Mesenchymal stem cell (in vitro differentiated cells and primary cell): ENCODE data around the gene GSK3B.

ENCODE experiments used
- DNase-seq: peaks from one replicate; pipeline ENCODE4 v3.0.0-alpha.2; 2013
- H2AFZ ChIP-seq: one replicate; pipeline ENCODE4 v1.6.1; 2013; ENCODE audit warnings: low read depth, mild to moderate bottlenecking, control low read depth, inconsistent platforms, low read length, moderate library complexity
- H2AK5ac ChIP-seq: 2 replicates; pipeline ENCODE4 v1.6.1; 2013; ENCODE audit warnings: low read length, moderate library complexity, mild to moderate bottlenecking, inconsistent platforms; ENCODE audit not compliant: severe bottlenecking
- H2BK120ac ChIP-seq: one replicate; pipeline ENCODE4 v1.6.1; 2013; ENCODE audit warnings: low read depth, mild to moderate bottlenecking, inconsistent platforms, low read length, moderate library complexity
- H2BK12ac ChIP-seq, 2 experiments: one replicate each; pipeline ENCODE4 v1.6.1; 2013; ENCODE audit warnings: inconsistent platforms in 2 of 2, low read length in 2 of 2, mild to moderate bottlenecking in 2 of 2, moderate library complexity in 2 of 2, control low read depth in 1 of 2
- H2BK15ac ChIP-seq: one replicate; pipeline ENCODE4 v1.6.1; 2013; ENCODE audit warnings: mild to moderate bottlenecking, low read depth, inconsistent platforms; ENCODE audit not compliant: poor library complexity, severe bottlenecking
- H2BK5ac ChIP-seq: 2 replicates; pipeline ENCODE4 v1.6.1; 2013; ENCODE audit warnings: low read depth, mild to moderate bottlenecking, low read length, control low read depth, inconsistent platforms; ENCODE audit not compliant: poor library complexity, severe bottlenecking
- H3K14ac ChIP-seq, 2 experiments: one replicate each; pipeline ENCODE4 v1.6.1; 2013; ENCODE audit warnings: inconsistent platforms in 2 of 2, low read length in 2 of 2, control low read depth in 1 of 2, mild to moderate bottlenecking in 1 of 2, moderate library complexity in 1 of 2
- H3K18ac ChIP-seq, 2 experiments: one replicate each; pipeline ENCODE4 v1.6.1; 2013; ENCODE audit warnings: inconsistent platforms in 2 of 2, low read length in 2 of 2, control low read depth in 1 of 2, low read depth in 1 of 2, mild to moderate bottlenecking in 1 of 2
- H3K23ac ChIP-seq, 2 experiments: one replicate each; pipeline ENCODE4 v1.6.1; 2013; ENCODE audit warnings: inconsistent platforms in 2 of 2, low read length in 2 of 2, mild to moderate bottlenecking in 2 of 2, moderate library complexity in 2 of 2, control low read depth in 1 of 2
- H3K27ac ChIP-seq: 2 replicates; pipeline ENCODE4 v1.5.1; 2013; ENCODE audit warnings: mild to moderate bottlenecking, moderate library complexity, low read length, control low read depth, inconsistent platforms; ENCODE audit not compliant: poor library complexity, severe bottlenecking
- H3K27me3 ChIP-seq, 2 experiments: 2 replicates each; pipeline versions ENCODE4 v1.6.1 to v1.7.0; 2013; ENCODE audit warnings: low read length in 2 of 2, mild to moderate bottlenecking in 2 of 2, moderate library complexity in 2 of 2, control low read depth in 1 of 2, inconsistent platforms in 1 of 2; ENCODE audit not compliant: control insufficient read depth in 1 of 2, insufficient read depth in 1 of 2
- H3K36me3 ChIP-seq, 2 experiments: 2 replicates each; pipeline versions ENCODE4 v1.6.1 to v1.7.0; 2013; ENCODE audit warnings: low read length in 2 of 2, control low read depth in 1 of 2, inconsistent platforms in 1 of 2, low read depth in 1 of 2, mild to moderate bottlenecking in 1 of 2; ENCODE audit not compliant: insufficient read depth in 2 of 2, control insufficient read depth in 1 of 2
- H3K4ac ChIP-seq, 2 experiments: one replicate each; pipeline ENCODE4 v1.6.1; 2013; ENCODE audit warnings: inconsistent platforms in 2 of 2, low read length in 2 of 2, mild to moderate bottlenecking in 2 of 2, moderate library complexity in 2 of 2, control low read depth in 1 of 2, low read depth in 1 of 2
- H3K4me1 ChIP-seq: 2 replicates; pipeline ENCODE4 v1.6.1; 2013; ENCODE audit warnings: low read depth, low read length, control low read depth; ENCODE audit not compliant: control insufficient read depth, insufficient read depth
- H3K4me2 ChIP-seq: 2 replicates; pipeline ENCODE4 v1.6.1; 2013; ENCODE audit warnings: low read length, mild to moderate bottlenecking, inconsistent platforms; ENCODE audit not compliant: poor library complexity, severe bottlenecking
- H3K4me3 ChIP-seq, 2 experiments: 2 replicates each; pipeline versions ENCODE4 v1.5.1 to v1.7.0; 2013; ENCODE audit warnings: low read length in 2 of 2, mild to moderate bottlenecking in 2 of 2, control low read depth in 1 of 2, low read depth in 1 of 2; ENCODE audit not compliant: insufficient read depth in 1 of 2
- H3K79me1 ChIP-seq: replicated peaks from 2 replicates; pipeline ENCODE4 v1.6.1; 2013; ENCODE audit warnings: mild to moderate bottlenecking, control low read depth, low read length, inconsistent platforms; ENCODE audit not compliant: poor library complexity, severe bottlenecking
- H3K9ac ChIP-seq: 2 replicates; pipeline ENCODE4 v1.7.0; 2013; ENCODE audit warnings: mild to moderate bottlenecking, low read length, moderate library complexity
- H3K9me3 ChIP-seq: 2 replicates; pipeline ENCODE4 v1.7.0; 2013; ENCODE audit warnings: mild to moderate bottlenecking, low read length; ENCODE audit not compliant: control insufficient read depth
- H4K8ac ChIP-seq: one replicate; pipeline ENCODE4 v1.6.1; 2013; ENCODE audit warnings: inconsistent platforms, mild to moderate bottlenecking, low read length, moderate library complexity
- H4K91ac ChIP-seq: one replicate; pipeline ENCODE4 v1.6.1; 2013; ENCODE audit warnings: mild to moderate bottlenecking, low read length, inconsistent platforms
- WGBS: methylation state at CpG from one replicate; pipeline ENCODE4 v1.1.7; 2013; ENCODE audit warnings: mixed read lengths; 5-methylcytosine and 5-hydroxymethylcytosine counted together

Gene GSK3B

GRCh38 chr3:119856695-119857094 lies 237.6 kb downstream of the GSK3B start:
- no peak overlapping the region for H4K8ac ChIP-seq
- DNase-seq: no peak
- H3K4me2 ChIP-seq: no peak overlapping the region
- no peak overlapping the region for H2AK5ac ChIP-seq
- H3K14ac ChIP-seq: no peak overlapping the region
- no peak overlapping the region for H3K4ac ChIP-seq
- no peak overlapping the region for H3K23ac ChIP-seq
- H3K4me3 ChIP-seq: no peak overlapping the region
- no peak overlapping the region for H2BK12ac ChIP-seq
- H4K91ac ChIP-seq: no peak overlapping the region
- no peak overlapping the region for H3K27ac ChIP-seq
- no peak overlapping the region for H2BK5ac ChIP-seq
- H2AFZ ChIP-seq: no peak overlapping the region
- no peaks in the 10 kb centered on the region for H3K27me3 ChIP-seq
- 88% methylated on average over 3 of the region's 3 CpGs for WGBS
- H2BK15ac ChIP-seq: no peak overlapping the region
- H3K18ac ChIP-seq: no peak overlapping the region
- peaks cover 9% of the 10 kb centered on the region for H3K79me1 ChIP-seq
- no peaks in the 10 kb centered on the region for H3K4me1 ChIP-seq
- H3K36me3 ChIP-seq: peaks cover 0 to 57% of the 10 kb centered on the region in 2 experiments
- H3K9me3 ChIP-seq: peaks cover 17% of the 10 kb centered on the region
- H3K9ac ChIP-seq: no peak overlapping the region
- no peak overlapping the region for H2BK120ac ChIP-seq

GRCh38 chr3:119849126-119849525 lies 245.1 kb downstream of the GSK3B start:
- Histone ChIP-seq H3K4ac (no peak overlapping the region), H2BK15ac (no peak overlapping the region), H4K8ac (no peak overlapping the region), H3K27me3 (no peaks in the 10 kb centered on the region), H2BK5ac (no peak overlapping the region), H3K36me3 (peaks cover 0 to 39% of the 10 kb centered on the region in 2 experiments), H3K9me3 (no peaks in the 10 kb centered on the region), H2BK12ac (no peak overlapping the region), H3K79me1 (peaks cover 3% of the 10 kb centered on the region), H3K27ac (no peak overlapping the region), H4K91ac (no peak overlapping the region), H3K4me1 (no peaks in the 10 kb centered on the region), H3K9ac (no peak overlapping the region), H3K18ac (no peak overlapping the region), H3K4me2 (no peak overlapping the region), H3K4me3 (no peak overlapping the region), H2AK5ac (no peak overlapping the region), H2AFZ (no peak overlapping the region), H3K14ac (no peak overlapping the region), H3K23ac (no peak overlapping the region), H2BK120ac (no peak overlapping the region)
- DNase-seq: no peak
- no CpG with 5 or more reads among the region's 2 CpGs for WGBS

GRCh38 chr3:119841808-119842471 lies 252.3 kb downstream of the GSK3B start:
- no peak overlapping the region for H2BK120ac ChIP-seq
- no peak overlapping the region for H3K4me2 ChIP-seq
- no peak overlapping the region for H3K9ac ChIP-seq
- H3K36me3 ChIP-seq: peaks cover 7 to 60% of the 10 kb centered on the region in 2 experiments
- WGBS: no CpG with 5 or more reads among the region's 2 CpGs
- DNase-seq: peak; percentile 30
- H4K91ac ChIP-seq: no peak overlapping the region
- H2AK5ac ChIP-seq: no peak overlapping the region
- H3K79me1 ChIP-seq: peaks cover 1% of the 10 kb centered on the region
- no peak overlapping the region for H3K23ac ChIP-seq
- H3K4me3 ChIP-seq: no peak overlapping the region
- no peak overlapping the region for H4K8ac ChIP-seq
- no peaks in the 10 kb centered on the region for H3K9me3 ChIP-seq
- H3K27ac ChIP-seq: no peak overlapping the region
- H2BK5ac ChIP-seq: no peak overlapping the region
- H3K18ac ChIP-seq: no peak overlapping the region
- no peak overlapping the region for H2AFZ ChIP-seq
- H3K4me1 ChIP-seq: no peaks in the 10 kb centered on the region
- H2BK15ac ChIP-seq: no peak overlapping the region
- H3K14ac ChIP-seq: no peak overlapping the region
- H3K4ac ChIP-seq: no peak overlapping the region
- H3K27me3 ChIP-seq: no peaks in the 10 kb centered on the region
- H2BK12ac ChIP-seq: no peak overlapping the region

GRCh38 chr3:119835556-119835955 lies 258.7 kb downstream of the GSK3B start:
- Histone ChIP-seq H3K14ac (no peak overlapping the region), H2AK5ac (no peak overlapping the region), H2BK15ac (no peak overlapping the region), H4K8ac (no peak overlapping the region), H3K27me3 (no peaks in the 10 kb centered on the region), H4K91ac (no peak overlapping the region), H3K27ac (no peak overlapping the region), H3K9me3 (no peaks in the 10 kb centered on the region), H2AFZ (no peak overlapping the region), H3K23ac (no peak overlapping the region), H3K18ac (no peak overlapping the region), H2BK5ac (no peak overlapping the region), H3K4me1 (peaks cover 2% of the 10 kb centered on the region), H3K4me2 (no peak overlapping the region), H3K79me1 (peaks cover 6% of the 10 kb centered on the region), H2BK120ac (no peak overlapping the region), H3K4ac (no peak overlapping the region), H3K4me3 (no peak overlapping the region), H3K9ac (no peak overlapping the region), H3K36me3 (peaks cover 3 to 48% of the 10 kb centered on the region in 2 experiments), H2BK12ac (no peak overlapping the region)
- DNase-seq: no peak
